ENCODE measurements around the gene HCFC1. TPM values are rescaled to one million over a fixed set of nuclear protein-coding genes. Genes with fewer than 3 reads are reported as not detected.

Gene HCFC1
- total RNA-seq, 1 donor from 2014 or later: 84.0 TPM

DNA sequence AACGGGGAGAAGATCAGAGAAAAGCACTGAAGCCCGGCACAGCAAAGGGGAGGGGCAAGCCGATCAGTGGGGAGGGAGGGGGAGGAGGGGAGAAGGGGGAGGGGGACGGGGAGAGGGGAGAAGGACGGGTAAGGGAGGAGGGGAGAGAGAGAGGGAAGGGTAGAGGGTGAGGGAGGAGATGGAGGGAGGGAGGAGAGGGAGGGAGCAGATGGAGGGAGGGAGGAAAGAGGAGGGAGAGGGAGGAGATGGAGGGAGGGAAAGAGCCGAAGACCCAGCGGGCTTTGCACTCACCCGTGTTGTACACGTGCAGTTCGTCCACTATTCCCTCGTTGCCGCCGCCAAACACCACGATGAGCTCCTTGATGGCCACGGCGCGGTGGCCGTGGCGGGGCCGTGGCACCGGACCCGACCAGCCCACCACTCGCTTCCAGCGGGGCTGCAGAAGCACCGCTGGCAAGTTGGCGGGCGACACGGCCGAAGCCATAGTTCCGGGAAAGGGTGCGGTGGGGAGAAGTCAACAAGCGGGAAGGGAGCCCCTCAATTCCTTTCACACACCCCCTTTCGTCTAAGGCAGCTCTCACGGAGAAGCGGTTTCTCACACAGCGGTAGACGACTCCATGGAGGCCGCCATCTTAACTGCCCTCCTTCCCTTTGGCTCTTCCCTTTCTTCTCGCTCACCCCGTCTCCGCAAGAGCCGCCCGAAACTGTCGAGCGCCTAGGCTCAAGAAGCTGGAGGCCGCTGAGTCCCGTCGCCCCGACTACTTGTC is 1.1 kb downstream of the HCFC1 start:
- Mint-ChIP-seq H3K27me3 (ENCODE audit: unreplicated experiment) (peaks cover 7% of the 10 kb centered on the region), H3K4me3 (ENCODE audit: unreplicated experiment) (peak overlapping the region; percentile 100), H3K4me1 (ENCODE audit: low read depth, unreplicated experiment) (peaks cover 18% of the 10 kb centered on the region), H3K9me3 (ENCODE audit: unreplicated experiment) (peaks cover 7% of the 10 kb centered on the region), H3K27ac (ENCODE audit: unreplicated experiment) (peak overlapping the region; percentile 100), H3K36me3 (ENCODE audit: unreplicated experiment) (no peaks in the 10 kb centered on the region)
- peak; percentile 50 for DNase-seq
- TF ChIP-seq, protein P1, sequence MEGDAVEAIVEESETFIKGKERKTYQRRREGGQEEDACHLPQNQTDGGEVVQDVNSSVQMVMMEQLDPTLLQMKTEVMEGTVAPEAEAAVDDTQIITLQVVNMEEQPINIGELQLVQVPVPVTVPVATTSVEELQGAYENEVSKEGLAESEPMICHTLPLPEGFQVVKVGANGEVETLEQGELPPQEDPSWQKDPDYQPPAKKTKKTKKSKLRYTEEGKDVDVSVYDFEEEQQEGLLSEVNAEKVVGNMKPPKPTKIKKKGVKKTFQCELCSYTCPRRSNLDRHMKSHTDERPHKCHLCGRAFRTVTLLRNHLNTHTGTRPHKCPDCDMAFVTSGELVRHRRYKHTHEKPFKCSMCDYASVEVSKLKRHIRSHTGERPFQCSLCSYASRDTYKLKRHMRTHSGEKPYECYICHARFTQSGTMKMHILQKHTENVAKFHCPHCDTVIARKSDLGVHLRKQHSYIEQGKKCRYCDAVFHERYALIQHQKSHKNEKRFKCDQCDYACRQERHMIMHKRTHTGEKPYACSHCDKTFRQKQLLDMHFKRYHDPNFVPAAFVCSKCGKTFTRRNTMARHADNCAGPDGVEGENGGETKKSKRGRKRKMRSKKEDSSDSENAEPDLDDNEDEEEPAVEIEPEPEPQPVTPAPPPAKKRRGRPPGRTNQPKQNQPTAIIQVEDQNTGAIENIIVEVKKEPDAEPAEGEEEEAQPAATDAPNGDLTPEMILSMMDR (IDR thresholded peaks at IDR 0.05; ENCODE audit: partially characterized antibody, unreplicated experiment): no peak

DNA sequence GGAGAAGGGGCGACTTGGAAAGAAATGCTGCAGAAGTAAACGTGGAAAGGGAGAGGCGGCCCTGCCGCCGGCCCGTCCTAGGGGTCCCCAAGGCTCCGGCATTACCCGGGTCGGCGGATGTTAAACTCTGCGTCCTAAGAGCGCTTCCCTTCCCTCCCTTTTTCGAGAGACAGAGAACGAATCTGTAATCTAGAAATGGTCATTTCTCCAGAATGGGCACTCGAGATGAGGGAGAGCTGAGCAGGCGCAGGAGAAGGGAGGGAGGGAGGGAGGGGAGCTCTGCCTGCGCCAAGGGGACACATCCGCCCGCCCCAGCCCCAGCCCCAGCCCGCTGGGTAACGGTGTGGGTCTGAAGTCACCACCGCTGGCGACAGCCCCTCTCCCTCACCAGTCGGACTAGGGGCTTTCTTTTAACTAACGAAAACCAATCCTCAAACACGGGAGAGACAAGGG is 1.7 kb downstream of the HCFC1 start:
- peak overlapping the region; percentile 78 for H3K27ac Mint-ChIP-seq (ENCODE audit: unreplicated experiment)

DNA sequence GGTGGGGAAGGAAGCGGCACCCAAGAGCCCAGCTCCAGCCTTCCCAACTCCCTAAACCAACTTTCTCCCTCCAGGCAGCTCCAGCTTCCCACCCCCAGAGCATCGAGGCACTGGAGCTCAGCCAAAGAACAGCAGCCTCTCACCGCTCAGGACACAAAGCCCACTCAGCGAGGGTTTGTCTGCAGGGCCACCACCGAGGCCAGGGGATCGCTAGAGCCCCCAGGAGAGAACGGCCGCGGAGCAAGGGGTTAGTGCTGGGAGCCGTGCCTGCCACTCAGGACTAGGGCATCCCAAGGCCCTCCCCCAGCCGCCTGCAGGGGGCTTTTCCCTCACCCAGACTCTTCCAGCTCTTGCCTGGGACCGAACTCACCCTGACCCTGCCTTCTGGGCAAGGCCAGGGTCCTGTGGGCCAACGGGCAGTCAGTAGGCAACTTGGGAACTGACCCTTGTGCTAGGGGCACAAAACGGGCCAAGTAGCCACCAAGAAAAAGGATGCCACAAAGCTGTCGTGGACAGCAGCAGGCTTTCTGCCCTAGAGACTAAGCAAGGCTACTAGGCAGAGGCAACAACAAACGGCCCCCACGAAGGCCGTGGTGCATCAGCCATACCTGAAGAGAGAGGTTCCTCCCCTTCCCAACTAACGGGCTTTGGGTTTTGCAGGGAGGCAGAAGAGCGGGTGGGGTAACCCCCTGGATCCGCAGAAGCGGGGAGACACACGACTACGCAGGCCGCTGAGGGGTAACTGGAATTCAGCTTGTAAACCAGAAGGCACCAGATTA is 2.3 kb downstream of the HCFC1 start:
- Mint-ChIP-seq H3K27me3 (ENCODE audit: unreplicated experiment) (peaks cover 5% of the 10 kb centered on the region), H3K4me3 (ENCODE audit: unreplicated experiment) (peak overlapping the region; percentile 92), H3K9me3 (ENCODE audit: unreplicated experiment) (peaks cover 7% of the 10 kb centered on the region), H3K36me3 (ENCODE audit: unreplicated experiment) (no peaks in the 10 kb centered on the region), H3K27ac (ENCODE audit: unreplicated experiment) (peak overlapping the region; percentile 78), H3K4me1 (ENCODE audit: low read depth, unreplicated experiment) (peaks cover 18% of the 10 kb centered on the region)
- DNase-seq: no peak
- TF ChIP-seq, protein P1 (IDR thresholded peaks at IDR 0.05; ENCODE audit: partially characterized antibody, unreplicated experiment): no peak

More for the DNA sequence above, 1.7 kb downstream of the HCFC1 start:
- peaks cover 7% of the 10 kb centered on the region for H3K27me3 Mint-ChIP-seq (ENCODE audit: unreplicated experiment)
- H3K9me3 Mint-ChIP-seq (ENCODE audit: unreplicated experiment): peaks cover 6% of the 10 kb centered on the region
- H3K4me1 Mint-ChIP-seq (ENCODE audit: low read depth, unreplicated experiment): peaks cover 18% of the 10 kb centered on the region
- DNase-seq: no peak
- peak overlapping the region; percentile 92 for H3K4me3 Mint-ChIP-seq (ENCODE audit: unreplicated experiment)
- H3K36me3 Mint-ChIP-seq (ENCODE audit: unreplicated experiment): no peaks in the 10 kb centered on the region
- TF ChIP-seq, protein P1 (IDR thresholded peaks at IDR 0.05; ENCODE audit: partially characterized antibody, unreplicated experiment): no peak

DNA sequence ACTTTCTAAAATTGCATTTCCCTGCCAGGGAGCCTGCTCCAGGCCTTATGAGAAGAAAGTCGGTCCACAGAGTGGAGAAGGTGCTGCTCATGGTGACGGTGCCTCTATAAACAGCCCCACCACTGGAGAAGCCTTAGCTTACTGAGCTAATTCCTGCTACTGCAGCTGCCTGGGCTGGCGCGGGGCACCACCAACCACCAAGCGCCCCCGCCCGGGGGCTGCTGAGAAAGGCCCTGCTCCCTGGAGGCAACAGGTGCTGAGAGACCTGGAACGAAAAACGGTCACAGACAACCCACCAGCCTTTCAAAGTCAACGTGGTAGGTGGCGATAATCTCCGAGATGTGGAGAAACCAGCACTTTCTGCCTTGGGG is 2.9 kb downstream of the HCFC1 start:
- no peaks in the 10 kb centered on the region for H3K36me3 Mint-ChIP-seq (ENCODE audit: unreplicated experiment)
- peaks cover 5% of the 10 kb centered on the region for H3K27me3 Mint-ChIP-seq (ENCODE audit: unreplicated experiment)
- no peak for DNase-seq
- peaks cover 7% of the 10 kb centered on the region for H3K9me3 Mint-ChIP-seq (ENCODE audit: unreplicated experiment)
- H3K4me1 Mint-ChIP-seq (ENCODE audit: low read depth, unreplicated experiment): peaks cover 17% of the 10 kb centered on the region
- TF ChIP-seq, protein P1 (IDR thresholded peaks at IDR 0.05; ENCODE audit: partially characterized antibody, unreplicated experiment): no peak
- peak overlapping the region; percentile 92 for H3K4me3 Mint-ChIP-seq (ENCODE audit: unreplicated experiment)
- H3K27ac Mint-ChIP-seq (ENCODE audit: unreplicated experiment): no peak overlapping the region

Data from glutamatergic neuron (in vitro differentiated cells).